Measurements from ENCODE around the gene SMIM35.

SMIM35 gene

DNA sequence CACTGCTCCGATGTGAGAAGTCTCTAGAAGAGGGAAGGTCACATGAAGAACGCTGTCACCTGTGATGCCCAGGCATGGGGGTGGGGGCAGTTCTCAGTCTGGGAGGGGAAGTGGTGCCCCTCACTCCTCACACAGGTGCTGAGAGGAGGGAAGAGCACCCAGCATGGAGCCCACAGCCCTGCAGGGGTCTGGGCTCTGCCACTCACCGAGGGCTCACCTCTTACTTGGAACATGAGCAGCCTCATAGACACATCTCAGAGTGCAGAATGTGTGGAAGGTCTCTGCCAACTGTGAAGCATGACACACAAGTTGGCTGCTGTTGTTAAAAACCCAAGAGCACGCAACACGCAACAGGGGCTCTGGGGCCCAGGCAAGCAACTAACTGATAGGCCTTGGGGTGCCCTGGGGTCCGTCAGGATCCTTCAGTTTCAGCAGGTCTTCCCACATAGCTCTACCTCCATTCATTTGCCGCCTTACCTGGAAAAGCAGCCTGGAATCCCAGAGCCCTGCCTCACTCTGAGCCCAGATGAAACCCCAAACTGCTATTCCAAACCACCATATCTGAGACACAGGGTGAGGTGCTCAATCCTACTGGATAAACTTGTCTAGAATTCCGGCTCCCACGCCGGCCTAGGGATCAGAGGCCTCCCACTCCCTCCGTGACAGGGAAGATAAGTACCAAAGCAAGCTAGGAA, 27.4 kb downstream of the SMIM35 start:
- Histone ChIP-seq H3K9ac (ENCODE audit: insufficient read length) (no peak overlapping the region), H3K9me3 (ENCODE audit: low read depth, low read length) (no peaks in the 10 kb centered on the region), H3K36me3 (ENCODE audit: insufficient read depth, low read length) (no peaks in the 10 kb centered on the region), H3K4me3 (no peak overlapping the region), H3K27ac (no peak overlapping the region)
- DNase-seq (ENCODE audit: low read depth, low spot score), result no peak
- TF ChIP-seq POLR2AphosphoS5 (IDR thresholded peaks at IDR 0.05; ENCODE audit: borderline replicate concordance, low read depth, low read length), result no peak
- TF ChIP-seq FOXP2 (optimal IDR thresholded peaks at IDR 0.05; ENCODE audit: control extremely low read depth, extremely low read length, insufficient read depth), result no peak
- TF ChIP-seq EZH2 (IDR thresholded peaks at IDR 0.05), result no peak

DNA sequence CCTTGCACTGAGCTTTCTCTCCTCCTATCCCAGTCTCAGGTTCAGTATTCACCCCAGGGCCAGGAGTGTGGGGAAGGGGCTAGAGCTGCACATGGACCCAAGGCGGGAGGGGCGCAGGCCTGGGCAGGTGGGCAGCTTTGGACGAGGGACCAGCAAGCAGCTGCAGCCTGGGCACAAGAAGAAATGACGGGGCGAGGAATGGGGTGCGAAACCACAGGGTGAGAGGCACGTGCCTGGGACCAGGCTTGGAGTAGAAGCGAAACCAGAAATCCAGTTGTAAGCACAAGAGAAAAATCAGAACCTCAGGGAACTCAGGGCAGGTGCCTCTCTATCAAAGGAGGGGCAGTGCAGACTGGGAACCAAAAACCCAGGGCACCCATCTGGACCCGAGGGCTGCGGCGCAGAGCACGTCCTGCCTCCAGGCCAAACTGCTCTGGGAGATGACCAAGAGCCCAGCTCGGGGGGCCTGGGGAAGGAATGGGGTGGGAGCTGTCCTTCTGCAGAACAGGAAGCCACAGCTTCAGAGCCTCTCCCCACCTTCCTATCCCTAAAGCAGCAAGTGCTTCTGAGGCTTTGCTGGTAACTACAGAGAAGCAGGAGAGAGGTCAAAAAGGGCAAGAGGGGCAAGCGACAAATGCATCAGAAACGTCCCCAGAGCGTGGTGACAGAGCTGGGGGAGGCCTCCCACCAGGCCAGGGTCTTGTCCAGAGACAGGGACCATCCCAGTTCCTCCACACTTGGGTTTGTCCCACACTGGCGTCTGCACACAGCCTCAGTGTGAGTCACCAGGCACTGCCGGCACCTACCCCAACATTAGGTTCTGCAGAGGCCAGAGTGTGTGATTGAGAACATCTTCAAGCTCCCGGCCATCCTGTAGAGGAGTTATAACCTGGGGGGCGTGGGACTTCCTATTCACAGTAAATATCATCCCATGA, 28.2 kb downstream of the SMIM35 start:
- DNase-seq (ENCODE audit: low read depth, low spot score), result no peak
- Histone ChIP-seq H3K9ac (ENCODE audit: insufficient read length) (no peak overlapping the region), H3K36me3 (ENCODE audit: insufficient read depth, low read length) (no peaks in the 10 kb centered on the region), H3K27ac (no peak overlapping the region), H3K9me3 (ENCODE audit: low read depth, low read length) (no peaks in the 10 kb centered on the region), H3K4me3 (no peak overlapping the region)
- TF ChIP-seq POLR2AphosphoS5 (IDR thresholded peaks at IDR 0.05; ENCODE audit: borderline replicate concordance, low read depth, low read length) (no peak), EZH2 (IDR thresholded peaks at IDR 0.05) (no peak)

DNA sequence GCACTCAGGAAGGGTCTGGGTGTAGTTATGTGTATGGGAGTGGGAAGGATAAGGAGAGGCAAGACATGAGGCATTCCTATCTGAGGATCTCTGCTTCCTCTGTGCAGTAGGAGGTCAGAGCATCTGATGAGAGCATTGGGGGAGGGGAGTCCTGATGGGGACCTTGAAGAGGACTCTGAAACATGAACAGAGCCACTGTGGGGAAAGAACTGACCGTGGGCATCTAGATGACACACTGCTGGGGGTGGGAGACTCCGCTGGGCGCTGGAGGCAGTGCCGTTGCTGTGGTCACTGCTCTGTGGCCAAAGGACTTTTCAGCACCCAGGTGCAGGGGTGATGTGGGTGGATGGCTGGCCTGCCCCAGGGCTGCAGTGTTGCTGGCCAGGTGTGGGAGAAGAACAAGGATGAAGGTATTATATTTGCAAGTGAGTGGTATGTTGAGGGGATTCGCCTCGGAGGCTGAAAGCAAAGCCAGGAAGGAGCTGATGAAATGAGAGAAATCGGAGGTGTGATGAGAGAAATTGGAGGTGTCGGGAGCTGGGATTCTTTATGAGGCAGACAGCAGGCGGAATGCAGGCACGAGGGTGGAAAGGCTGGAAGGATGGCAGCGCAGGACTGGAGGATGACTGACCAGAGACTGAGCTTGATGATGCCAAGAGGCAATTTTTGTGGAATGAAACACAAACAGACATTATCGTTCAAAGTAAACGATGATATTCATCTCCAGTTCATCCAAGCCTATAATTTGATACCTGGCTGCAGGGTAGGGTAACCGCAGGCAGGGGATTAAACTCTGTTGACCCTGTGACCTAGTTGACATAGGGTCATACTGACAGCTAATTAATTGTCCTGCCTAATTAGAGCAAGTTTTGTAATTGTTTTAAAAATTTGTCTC, 29.3 kb downstream of the SMIM35 start:
- no peak overlapping the region for H3K9ac ChIP-seq (ENCODE audit: insufficient read length)
- H3K9me3 ChIP-seq (ENCODE audit: low read depth, low read length), result no peaks in the 10 kb centered on the region
- H3K4me3 ChIP-seq, result no peak overlapping the region
- H3K27ac ChIP-seq, result no peak overlapping the region
- TF ChIP-seq FOXP2 (optimal IDR thresholded peaks at IDR 0.05; ENCODE audit: control extremely low read depth, extremely low read length, insufficient read depth) (no peak), POLR2AphosphoS5 (IDR thresholded peaks at IDR 0.05; ENCODE audit: borderline replicate concordance, low read depth, low read length) (no peak), EZH2 (IDR thresholded peaks at IDR 0.05) (no peak)
- no peak for DNase-seq (ENCODE audit: low read depth, low spot score)
- H3K36me3 ChIP-seq (ENCODE audit: insufficient read depth, low read length), result no peaks in the 10 kb centered on the region

DNA sequence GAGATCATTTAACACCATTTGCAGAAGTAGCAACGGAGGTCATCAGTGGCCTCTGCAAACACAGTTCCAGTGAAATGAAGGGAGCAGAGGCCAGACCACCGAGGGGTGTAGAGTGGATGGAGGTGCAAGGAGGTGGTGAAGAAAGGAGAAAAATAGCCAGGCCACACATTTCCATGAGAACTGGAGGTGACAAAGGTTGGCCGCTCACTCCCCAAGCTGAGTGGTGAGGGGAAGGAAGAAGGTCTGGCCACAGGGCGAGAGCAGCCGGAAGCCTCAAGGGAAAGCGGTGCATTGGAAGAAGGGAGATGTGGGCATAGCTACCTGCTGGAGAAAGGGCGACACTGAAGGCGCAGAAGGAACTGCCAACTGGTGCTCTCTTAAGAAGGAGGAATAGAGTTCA, 30.0 kb downstream of the SMIM35 start:
- no peak for DNase-seq (ENCODE audit: low read depth, low spot score)
- Histone ChIP-seq H3K9ac (ENCODE audit: insufficient read length) (no peak overlapping the region), H3K9me3 (ENCODE audit: low read depth, low read length) (no peaks in the 10 kb centered on the region), H3K36me3 (ENCODE audit: insufficient read depth, low read length) (no peaks in the 10 kb centered on the region), H3K27ac (no peak overlapping the region), H3K4me3 (no peak overlapping the region)
- TF ChIP-seq FOXP2 (optimal IDR thresholded peaks at IDR 0.05; ENCODE audit: control extremely low read depth, extremely low read length, insufficient read depth), result no peak
- TF ChIP-seq POLR2AphosphoS5 (IDR thresholded peaks at IDR 0.05; ENCODE audit: borderline replicate concordance, low read depth, low read length), result no peak
- TF ChIP-seq EZH2 (IDR thresholded peaks at IDR 0.05), result no peak

DNA sequence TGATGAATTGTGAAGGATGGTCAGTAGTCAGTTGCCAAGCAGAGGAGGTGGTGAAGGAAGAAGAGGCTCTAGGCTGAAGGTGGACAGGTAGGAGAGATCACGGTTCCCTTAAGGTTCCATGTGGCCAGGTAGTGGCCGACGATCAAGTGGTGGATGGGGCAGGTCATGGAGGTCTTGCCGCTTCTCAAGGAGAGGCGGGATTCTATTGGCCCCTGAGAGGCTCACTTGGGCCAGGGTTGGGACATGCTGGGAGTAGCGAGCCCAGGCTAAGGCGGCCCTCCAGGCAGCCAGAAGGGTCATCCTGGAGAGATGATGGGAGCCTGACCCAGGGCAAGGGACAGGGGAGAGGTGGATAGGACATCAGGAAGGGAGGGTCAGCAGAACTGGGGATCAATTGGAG, 30.8 kb downstream of the SMIM35 start:
- Histone ChIP-seq H3K9ac (ENCODE audit: insufficient read length) (no peak overlapping the region), H3K36me3 (ENCODE audit: insufficient read depth, low read length) (no peaks in the 10 kb centered on the region), H3K4me3 (no peak overlapping the region), H3K27ac (no peak overlapping the region), H3K9me3 (ENCODE audit: low read depth, low read length) (no peaks in the 10 kb centered on the region)
- TF ChIP-seq FOXP2 (optimal IDR thresholded peaks at IDR 0.05; ENCODE audit: control extremely low read depth, extremely low read length, insufficient read depth) (no peak), POLR2AphosphoS5 (IDR thresholded peaks at IDR 0.05; ENCODE audit: borderline replicate concordance, low read depth, low read length) (no peak), EZH2 (IDR thresholded peaks at IDR 0.05) (no peak)
- DNase-seq (ENCODE audit: low read depth, low spot score), result no peak

DNA sequence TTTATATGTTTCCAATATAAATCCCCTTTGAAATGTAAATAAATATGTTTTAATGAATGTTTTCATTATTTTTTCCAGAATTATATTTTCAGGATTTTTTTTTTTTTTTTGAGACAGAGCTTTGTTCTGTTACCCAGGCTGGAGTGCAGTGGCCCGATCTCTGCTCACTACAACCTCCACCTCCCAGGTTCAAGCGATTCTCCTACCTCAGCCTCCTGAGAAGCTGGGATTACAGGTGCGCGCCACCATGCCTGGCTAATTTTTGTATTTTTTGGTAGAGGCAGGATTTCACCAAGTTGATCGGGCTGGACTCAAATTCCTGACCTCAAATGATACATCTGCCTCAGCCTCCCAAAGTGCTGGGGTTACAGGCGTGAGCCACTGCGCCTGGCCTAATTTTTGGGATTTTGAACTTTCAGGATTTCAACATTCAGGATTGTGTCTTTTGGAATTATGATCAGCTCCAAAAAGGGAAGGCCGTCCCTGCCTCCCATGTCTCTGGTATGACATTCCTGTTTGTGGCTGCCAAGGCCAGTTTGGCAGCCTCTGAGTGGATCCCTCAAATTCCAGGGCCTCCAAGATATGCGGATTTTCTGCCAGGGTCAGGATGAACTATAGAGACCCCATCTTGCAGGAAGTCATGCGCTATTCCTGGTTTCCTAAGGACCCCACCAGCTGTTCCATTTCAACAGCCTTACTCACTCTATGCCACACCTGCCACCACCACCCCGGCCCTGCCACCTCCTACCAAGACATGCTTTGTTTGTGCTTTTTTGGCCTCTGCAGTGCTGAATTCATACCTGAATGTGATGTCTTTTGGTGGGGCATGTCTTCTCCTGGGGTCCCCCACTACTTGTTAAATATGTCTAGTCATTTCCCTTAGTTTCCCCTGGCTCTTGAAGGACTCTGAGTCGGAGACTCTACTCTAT, 31.8 kb downstream of the SMIM35 start:
- Histone ChIP-seq H3K9ac (ENCODE audit: insufficient read length) (no peak overlapping the region), H3K27ac (no peak overlapping the region), H3K4me3 (no peak overlapping the region), H3K9me3 (ENCODE audit: low read depth, low read length) (no peaks in the 10 kb centered on the region), H3K36me3 (ENCODE audit: insufficient read depth, low read length) (no peaks in the 10 kb centered on the region)
- no peak for TF ChIP-seq EZH2 (IDR thresholded peaks at IDR 0.05)
- no peak for TF ChIP-seq FOXP2 (optimal IDR thresholded peaks at IDR 0.05; ENCODE audit: control extremely low read depth, extremely low read length, insufficient read depth)
- no peak for TF ChIP-seq POLR2AphosphoS5 (IDR thresholded peaks at IDR 0.05; ENCODE audit: borderline replicate concordance, low read depth, low read length)
- DNase-seq (ENCODE audit: low read depth, low spot score), result no peak

DNA sequence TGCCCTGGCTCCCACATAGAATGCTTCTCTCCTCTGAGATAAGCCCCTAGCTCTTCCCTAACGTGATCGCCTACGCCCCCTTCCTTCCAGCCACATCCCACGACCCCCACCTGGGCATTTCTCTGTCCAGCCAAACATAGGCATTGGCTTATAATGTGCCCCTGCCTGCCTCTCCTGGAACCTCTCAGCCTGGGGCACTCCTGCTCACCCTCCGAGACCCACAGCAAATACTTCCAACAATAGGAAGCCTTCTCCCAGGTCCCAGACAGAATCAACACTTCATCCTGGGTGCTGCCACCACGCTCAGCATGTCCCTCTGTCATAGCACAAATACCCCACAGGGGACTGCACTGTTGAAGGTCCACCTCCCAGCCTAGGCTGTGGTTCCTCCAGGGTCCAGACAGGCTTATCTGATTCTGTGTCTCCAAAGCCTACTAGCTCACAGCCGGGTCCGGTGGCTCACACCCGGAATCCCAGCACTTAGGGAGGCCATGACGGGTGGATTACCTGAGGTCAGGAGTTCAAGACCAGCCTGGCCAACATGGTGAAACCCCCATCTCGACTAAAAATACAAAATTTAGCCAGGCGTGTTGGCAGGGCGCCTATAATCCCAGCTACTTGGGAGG, 34.1 kb downstream of the SMIM35 start:
- Histone ChIP-seq H3K9ac (ENCODE audit: insufficient read length) (no peak overlapping the region), H3K36me3 (ENCODE audit: insufficient read depth, low read length) (no peaks in the 10 kb centered on the region), H3K27ac (no peak overlapping the region), H3K4me3 (no peak overlapping the region), H3K9me3 (ENCODE audit: low read depth, low read length) (no peaks in the 10 kb centered on the region)
- no peak for DNase-seq (ENCODE audit: low read depth, low spot score)
- no peak for TF ChIP-seq FOXP2 (optimal IDR thresholded peaks at IDR 0.05; ENCODE audit: control extremely low read depth, extremely low read length, insufficient read depth)
